NT2/D1 (cell line): ENCODE data around the gene CACNA2D3.

ENCODE experiments used
- SUZ12 ChIP-seq: IDR thresholded peaks from 2 replicates; pipeline ENCODE4 v1.6.1; 2011; ENCODE audit not compliant: insufficient read length, insufficient read depth; ENCODE audit errors: extremely low read depth
- ZNF274 ChIP-seq: IDR thresholded peaks from 2 replicates; pipeline ENCODE4 v1.6.1; 2011; ENCODE audit warnings: mild to moderate bottlenecking, low read depth, low read length

- TF ChIP-seq ZNF274: no peak
- no peak for TF ChIP-seq SUZ12
Measured at GRCh38 chr3:54337846-54338245, 215.5 kb downstream of the CACNA2D3 start.
